Measurements from ENCODE around the gene C19orf25. TPM values are rescaled to one million over a fixed set of nuclear protein-coding genes. Genes with fewer than 3 reads are reported as not detected.
A peak's percentile ranks its signal among the peaks of the same experiment; 100 is the strongest.
"Not testable (repeated sequence)": the region's sequence is repeated elsewhere in the genome, so short reads cannot be mapped to it uniquely, and the experiment has no call there.

The C19orf25 gene
- total RNA-seq, 2 experiments from 2014 or later, result 33.3 to 38.2 TPM

DNA sequence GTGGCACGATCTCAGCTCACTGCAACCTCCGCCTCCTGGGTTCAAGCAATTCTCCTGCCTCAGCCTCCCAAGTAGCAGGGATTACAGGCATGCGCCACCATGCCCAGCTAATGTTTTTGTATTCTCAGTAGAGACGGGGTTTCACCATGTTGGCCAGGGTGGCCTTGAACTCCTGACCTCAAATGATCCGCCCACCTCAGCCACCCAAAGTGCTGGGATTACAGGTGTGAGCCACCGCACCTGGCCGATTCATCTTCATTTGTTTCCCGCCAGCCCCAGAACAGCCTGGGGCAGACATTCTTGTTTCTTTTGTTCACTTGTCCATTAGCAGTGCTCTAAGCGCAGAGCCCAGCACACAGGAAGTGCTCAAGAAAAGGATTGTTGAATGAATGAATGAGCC, 2.0 kb downstream of the C19orf25 start:
- Mint-ChIP-seq H3K36me3 (ENCODE audit: low read depth) (peaks cover 11% of the 10 kb centered on the region), H3K4me3 (peak overlapping the region; percentile 58), H3K27ac (peak overlapping the region; percentile 39), H3K4me1 (ENCODE audit: low read depth) (peaks cover 18% of the 10 kb centered on the region)
- POLR2A ChIA-PET; H3K9me3 Mint-ChIP-seq (ENCODE audit: insufficient read depth); H3K27me3 Mint-ChIP-seq (ENCODE audit: low read depth); DNase-seq; ATAC-seq: not testable (repeated sequence)
- CTCF ChIA-PET, result interaction anchor here (0.6 kb wide), 1 partner anchor 62 kb away, joined by 3 read pairs; no protein-coding TSS in a partner anchor

DNA sequence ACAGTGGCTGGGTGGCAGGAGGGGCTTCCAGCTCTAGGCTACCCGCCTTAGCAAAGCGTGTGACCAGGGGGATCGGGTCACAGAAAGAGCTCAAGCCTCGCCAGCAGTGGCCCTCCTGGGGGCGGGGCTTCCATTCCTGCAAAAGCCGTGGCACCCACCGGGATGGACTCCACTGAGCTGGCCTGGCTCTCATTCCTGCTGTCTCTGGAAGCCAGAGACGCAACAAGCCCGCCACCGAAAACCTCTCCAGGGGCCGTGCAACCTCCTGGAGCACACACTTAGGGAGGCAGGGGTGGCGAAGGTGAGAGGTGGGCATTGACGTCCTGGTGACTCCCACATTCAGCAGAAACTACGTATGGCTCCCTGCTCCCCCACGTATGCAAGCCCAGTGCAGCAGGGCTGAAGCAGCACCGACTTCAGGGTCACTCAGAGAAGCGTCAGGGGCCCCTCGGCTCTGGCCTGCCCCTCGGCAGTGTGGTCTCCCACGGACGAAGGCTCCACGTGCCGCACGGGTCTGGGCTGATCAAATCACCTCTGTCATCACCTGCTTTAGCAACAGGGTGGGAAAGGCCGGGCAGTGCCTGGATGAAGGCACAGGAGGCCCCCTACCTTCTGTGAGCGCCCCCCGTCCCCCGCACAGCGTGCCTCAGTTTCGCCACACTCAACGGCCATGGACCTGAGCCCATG, 3.1 kb downstream of the C19orf25 start:
- DNase-seq (no peak), ATAC-seq (no peak)
- ChIA-PET POLR2A (no interaction called here), CTCF (no interaction called here)
- Mint-ChIP-seq H3K27me3 (ENCODE audit: low read depth) (peaks cover 12% of the 10 kb centered on the region), H3K27ac (no peak overlapping the region), H3K36me3 (ENCODE audit: low read depth) (peaks cover 11% of the 10 kb centered on the region), H3K4me3 (no peak overlapping the region), H3K9me3 (ENCODE audit: insufficient read depth) (no peaks in the 10 kb centered on the region), H3K4me1 (ENCODE audit: low read depth) (peaks cover 25% of the 10 kb centered on the region)

DNA sequence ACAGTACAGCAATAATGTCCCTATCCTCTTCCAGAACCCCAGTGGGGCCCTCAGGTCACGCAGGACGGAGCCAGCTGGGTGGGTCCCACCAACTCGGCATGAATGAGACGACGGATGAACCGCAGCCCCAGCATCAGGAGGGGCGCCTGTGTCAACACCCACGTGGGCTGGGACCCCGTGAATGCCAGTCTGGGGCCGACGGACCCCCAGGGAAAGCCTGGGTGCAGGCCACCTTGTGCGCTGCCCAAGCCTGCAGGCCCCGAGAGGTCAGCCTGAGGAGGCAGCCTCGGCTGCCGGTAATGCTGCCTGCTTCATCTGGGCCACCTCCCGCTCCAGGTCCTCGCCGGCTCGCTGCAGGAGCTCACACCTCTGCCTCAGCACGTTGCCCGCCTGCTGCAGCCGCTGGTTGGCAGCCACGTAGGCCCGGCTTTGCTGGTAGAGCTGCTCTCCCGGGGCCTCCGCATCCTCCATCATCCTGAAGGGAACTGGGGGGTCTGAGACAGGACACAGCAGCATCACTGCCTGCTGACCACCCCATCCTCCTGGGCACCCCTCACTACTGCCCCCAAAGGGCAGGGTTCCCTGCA, 4.2 kb downstream of the C19orf25 start:
- no peak overlapping the region for H3K4me3 Mint-ChIP-seq
- H3K9me3 Mint-ChIP-seq (ENCODE audit: insufficient read depth), result no peaks in the 10 kb centered on the region
- H3K27me3 Mint-ChIP-seq (ENCODE audit: low read depth), result peaks cover 15% of the 10 kb centered on the region
- no peak for DNase-seq
- H3K36me3 Mint-ChIP-seq (ENCODE audit: low read depth), result peaks cover 11% of the 10 kb centered on the region
- ChIA-PET CTCF (no interaction called here), POLR2A (no interaction called here)
- peaks cover 29% of the 10 kb centered on the region for H3K4me1 Mint-ChIP-seq (ENCODE audit: low read depth)
- H3K27ac Mint-ChIP-seq, result no peak overlapping the region
- ATAC-seq, result no peak

GRCh38 chr19:1474011-1474764, 4.8 kb downstream of the C19orf25 start:
- DNase-seq (no peak), ATAC-seq (no peak)
- peaks cover 15% of the 10 kb centered on the region for H3K27me3 Mint-ChIP-seq (ENCODE audit: low read depth)
- POLR2A ChIA-PET, result no interaction called here
- CTCF ChIA-PET, result no interaction called here
- peaks cover 24% of the 10 kb centered on the region for H3K4me1 Mint-ChIP-seq (ENCODE audit: low read depth)
- H3K9me3 Mint-ChIP-seq (ENCODE audit: insufficient read depth), result no peaks in the 10 kb centered on the region
- H3K36me3 Mint-ChIP-seq (ENCODE audit: low read depth), result peaks cover 11% of the 10 kb centered on the region
- no peak overlapping the region for H3K4me3 Mint-ChIP-seq
- H3K27ac Mint-ChIP-seq, result no peak overlapping the region

DNA sequence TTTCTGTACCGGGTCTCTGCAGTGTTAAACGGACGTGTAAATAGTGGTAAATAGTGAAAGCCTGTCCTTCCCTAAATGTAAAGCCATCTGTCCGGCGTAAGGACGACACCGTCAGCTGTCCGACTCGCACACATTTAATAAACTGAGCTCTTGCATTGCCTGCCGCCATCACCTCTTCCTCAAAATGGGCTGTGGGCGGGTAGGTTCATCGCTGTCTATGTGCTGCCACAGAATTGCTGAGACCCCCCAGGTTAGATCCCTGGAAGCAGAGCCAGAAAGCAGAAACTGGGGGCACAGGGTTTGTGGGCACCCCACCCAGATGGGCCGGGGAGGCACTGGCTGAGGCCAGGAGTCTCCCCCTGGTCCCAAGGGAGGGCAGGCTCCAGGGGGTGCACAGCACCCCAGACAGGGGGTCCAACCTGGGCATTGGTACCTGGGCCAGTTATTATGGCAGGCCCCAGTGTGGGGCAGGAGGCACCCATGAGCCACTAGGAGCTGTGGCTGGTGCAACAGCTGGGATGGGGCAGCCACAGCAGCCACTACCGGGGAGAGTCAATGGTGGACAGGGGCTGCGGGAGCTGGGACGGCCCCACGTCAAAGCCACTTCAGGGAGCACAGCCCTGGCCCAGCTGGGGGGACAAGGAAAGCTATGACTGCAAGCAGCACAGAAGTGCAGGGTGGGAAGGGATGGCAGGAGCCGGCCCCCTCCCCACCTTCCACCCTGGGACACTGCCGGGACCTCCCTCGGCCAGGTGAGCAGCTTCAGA, 5.7 kb downstream of the C19orf25 start:
- ATAC-seq (no peak), DNase-seq (no peak)
- Mint-ChIP-seq H3K27me3 (ENCODE audit: low read depth) (peaks cover 16% of the 10 kb centered on the region), H3K36me3 (ENCODE audit: low read depth) (peaks cover 8% of the 10 kb centered on the region), H3K27ac (no peak overlapping the region), H3K9me3 (ENCODE audit: insufficient read depth) (no peaks in the 10 kb centered on the region), H3K4me1 (ENCODE audit: low read depth) (peaks cover 20% of the 10 kb centered on the region), H3K4me3 (no peak overlapping the region)
- CTCF ChIA-PET, result no interaction called here
- POLR2A ChIA-PET, result no interaction called here

- Mint-ChIP-seq H3K9me3 (ENCODE audit: insufficient read depth) (no peaks in the 10 kb centered on the region), H3K27me3 (ENCODE audit: low read depth) (peaks cover 18% of the 10 kb centered on the region), H3K4me1 (ENCODE audit: low read depth) (peaks cover 17% of the 10 kb centered on the region), H3K36me3 (ENCODE audit: low read depth) (peaks cover 6% of the 10 kb centered on the region), H3K4me3 (no peak overlapping the region), H3K27ac (no peak overlapping the region)
- ChIA-PET CTCF (interaction anchor here (1.2 to 2.1 kb wide), 2 partner anchors 27 to 193 kb away, joined by 4 to 8 read pairs; no protein-coding TSS in a partner anchor), POLR2A (no interaction called here)
- ATAC-seq (no peak), DNase-seq (no peak)
Measured at GRCh38 chr19:1472231-1473084, 6.6 kb downstream of the C19orf25 start.

GRCh38 chr19:1471515-1472160, 7.4 kb downstream of the C19orf25 start:
- H3K9me3 Mint-ChIP-seq (ENCODE audit: insufficient read depth), result no peaks in the 10 kb centered on the region
- peaks cover 11% of the 10 kb centered on the region for H3K4me1 Mint-ChIP-seq (ENCODE audit: low read depth)
- CTCF ChIA-PET, result interaction anchor here (1.2 to 2.1 kb wide), 2 partner anchors 27 to 192 kb away, joined by 4 to 8 read pairs; no protein-coding TSS in a partner anchor
- no peak overlapping the region for H3K4me3 Mint-ChIP-seq
- ATAC-seq, result no peak
- no peak overlapping the region for H3K27ac Mint-ChIP-seq
- peaks cover 2% of the 10 kb centered on the region for H3K36me3 Mint-ChIP-seq (ENCODE audit: low read depth)
- POLR2A ChIA-PET, result interaction anchor here (0.6 to 0.8 kb wide), 2 partner anchors 20 to 38 kb away, joined by 3 to 4 read pairs; no protein-coding TSS in a partner anchor
- no peak for DNase-seq
- H3K27me3 Mint-ChIP-seq (ENCODE audit: low read depth), result peaks cover 18% of the 10 kb centered on the region

GRCh38 chr19:1471010-1471514, 8.0 kb downstream of the C19orf25 start:
- ChIA-PET CTCF (interaction anchor here (1.2 to 2.1 kb wide), 2 partner anchors 26 to 192 kb away, joined by 4 to 8 read pairs; no protein-coding TSS in a partner anchor), POLR2A (interaction anchor here (0.6 to 0.8 kb wide), 2 partner anchors 19 to 38 kb away, joined by 3 to 4 read pairs; no protein-coding TSS in a partner anchor)
- ATAC-seq (peak; percentile 18), DNase-seq (no peak)
- no peaks in the 10 kb centered on the region for H3K9me3 Mint-ChIP-seq (ENCODE audit: insufficient read depth)
- peaks cover 2% of the 10 kb centered on the region for H3K36me3 Mint-ChIP-seq (ENCODE audit: low read depth)
- H3K27me3 Mint-ChIP-seq (ENCODE audit: low read depth), result peaks cover 18% of the 10 kb centered on the region
- peaks cover 11% of the 10 kb centered on the region for H3K4me1 Mint-ChIP-seq (ENCODE audit: low read depth)
- H3K4me3 Mint-ChIP-seq, result peak overlapping the region; percentile 45
- H3K27ac Mint-ChIP-seq, result no peak overlapping the region

DNA sequence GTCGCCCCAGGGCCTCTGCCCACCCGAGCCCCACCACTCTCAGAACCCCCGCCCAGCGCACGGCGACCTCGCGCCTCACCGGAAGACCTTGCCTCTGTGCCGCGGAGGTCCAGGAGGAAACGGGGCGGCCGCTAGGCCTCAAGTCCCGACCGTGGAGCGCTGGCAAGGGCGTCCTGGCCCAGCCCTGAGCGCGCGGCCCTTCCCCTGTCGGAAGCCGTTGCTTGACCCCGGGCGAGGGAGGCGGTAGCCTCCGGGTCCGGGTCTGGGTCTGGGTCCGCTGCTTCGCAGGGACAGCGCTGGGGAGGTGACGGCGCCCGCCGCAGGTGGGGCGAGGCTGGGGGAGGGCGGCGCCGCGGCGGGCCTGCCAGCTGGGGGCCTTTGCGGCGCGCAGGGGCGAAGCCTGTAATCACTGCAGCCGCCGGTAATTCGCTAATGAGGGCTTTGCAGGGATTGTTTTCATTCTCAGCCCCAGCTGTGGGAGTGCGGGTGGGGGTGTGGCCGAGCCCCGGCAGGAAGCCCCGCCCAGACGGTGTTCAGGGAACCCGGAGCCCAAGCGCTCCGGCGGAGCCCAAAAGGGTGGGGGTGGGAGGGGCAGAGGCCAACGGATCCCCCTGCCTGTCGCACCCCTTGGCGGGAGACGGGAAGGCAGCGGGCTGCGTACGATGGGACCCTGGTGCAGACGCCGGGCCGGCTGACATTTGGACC, 8.6 kb downstream of the C19orf25 start:
- CTCF ChIA-PET, result interaction anchor here (2.1 kb wide), 1 partner anchor 25 kb away, joined by 8 read pairs; no protein-coding TSS in a partner anchor
- POLR2A ChIA-PET, result interaction anchor here (0.6 to 0.8 kb wide), 2 partner anchors 18 to 37 kb away, joined by 3 to 4 read pairs; no protein-coding TSS in a partner anchor

GRCh38 chr19:1470055-1470304, 9.0 kb downstream of the C19orf25 start:
- Mint-ChIP-seq H3K4me3 (peak overlapping the region; percentile 65), H3K36me3 (ENCODE audit: low read depth) (peaks cover 2% of the 10 kb centered on the region), H3K4me1 (ENCODE audit: low read depth) (peaks cover 11% of the 10 kb centered on the region), H3K27ac (peak overlapping the region; percentile 61), H3K9me3 (ENCODE audit: insufficient read depth) (no peaks in the 10 kb centered on the region), H3K27me3 (ENCODE audit: low read depth) (peaks cover 18% of the 10 kb centered on the region)
- no peak for ATAC-seq
- no peak for DNase-seq
- ChIA-PET CTCF (no interaction called here), POLR2A (no interaction called here)

More for the DNA sequence above, 8.6 kb downstream of the C19orf25 start:
- peak; percentile 80 for DNase-seq
- H3K27ac Mint-ChIP-seq, result peak overlapping the region; percentile 61
- peak overlapping the region; percentile 65 for H3K4me3 Mint-ChIP-seq
- H3K9me3 Mint-ChIP-seq (ENCODE audit: insufficient read depth), result no peaks in the 10 kb centered on the region
- H3K4me1 Mint-ChIP-seq (ENCODE audit: low read depth), result peaks cover 11% of the 10 kb centered on the region
- peak; percentile 64 for ATAC-seq
- peaks cover 2% of the 10 kb centered on the region for H3K36me3 Mint-ChIP-seq (ENCODE audit: low read depth)
- peaks cover 18% of the 10 kb centered on the region for H3K27me3 Mint-ChIP-seq (ENCODE audit: low read depth)

Data from activated CD8-positive, alpha-beta T cell treated with anti-CD3 and anti-CD28 coated beads, Interleukin-2, amount 10 ng/mL, durations not matched to agents 7 days and 5 days (primary cell).